ENCODE data around the gene SORCS2.

SORCS2 gene

GRCh38 chr4:7172508-7172907 is 19.8 kb upstream of the SORCS2 start:
- H3K4me1 ChIP-seq (ENCODE audit: low read length), result no peaks in the 10 kb centered on the region
- no peak overlapping the region for H3K4me2 ChIP-seq (ENCODE audit: low read length)
- no peak overlapping the region for H3K27ac ChIP-seq (ENCODE audit: low read length)

GRCh38 chr4:7172946-7173345 is 19.4 kb upstream of the SORCS2 start:
- H3K4me2 ChIP-seq (ENCODE audit: low read length), result no peak overlapping the region
- no peak overlapping the region for H3K4me3 ChIP-seq (ENCODE audit: low read length)
- H3K27me3 ChIP-seq (ENCODE audit: low read depth, low read length), result 0 out of 2 replicates have a peak, but pooled peaks cover 9% of the 10 kb centered on the region
- no peak overlapping the region for H3K27ac ChIP-seq (ENCODE audit: low read length)
- H2AFZ ChIP-seq (ENCODE audit: low read depth, low read length), result no peak overlapping the region
- TF ChIP-seq CTCF (IDR thresholded peaks at IDR 0.05; ENCODE audit: low read depth, low read length) (no peak), EZH2phosphoT487 (IDR thresholded peaks at IDR 0.05; ENCODE audit: low read depth) (no peak)
- H3K36me3 ChIP-seq (replicated peaks; ENCODE audit: low read depth, low read length), result no peaks in the 10 kb centered on the region
- H4K20me1 ChIP-seq (ENCODE audit: insufficient read depth, low read length), result no peaks in the 10 kb centered on the region
- H3K79me2 ChIP-seq (ENCODE audit: low read length), result no peaks in the 10 kb centered on the region
- H3K9me3 ChIP-seq (ENCODE audit: insufficient read depth, low read length), result no peaks in the 10 kb centered on the region
- no peak overlapping the region for H3K9ac ChIP-seq (ENCODE audit: low read length)
- no peaks in the 10 kb centered on the region for H3K4me1 ChIP-seq (ENCODE audit: low read length)

More at GRCh38 chr4:7172508-7172907, 19.8 kb upstream of the SORCS2 start:
- Histone ChIP-seq H3K9me3 (ENCODE audit: insufficient read depth, low read length) (no peaks in the 10 kb centered on the region), H3K27me3 (ENCODE audit: low read depth, low read length) (0 out of 2 replicates have a peak, but pooled peaks cover 9% of the 10 kb centered on the region), H3K9ac (ENCODE audit: low read length) (no peak overlapping the region), H3K4me3 (ENCODE audit: low read length) (no peak overlapping the region), H3K79me2 (ENCODE audit: low read length) (no peaks in the 10 kb centered on the region), H2AFZ (ENCODE audit: low read depth, low read length) (no peak overlapping the region), H3K36me3 (replicated peaks; ENCODE audit: low read depth, low read length) (no peaks in the 10 kb centered on the region), H4K20me1 (ENCODE audit: insufficient read depth, low read length) (no peaks in the 10 kb centered on the region)
- TF ChIP-seq CTCF (IDR thresholded peaks at IDR 0.05; ENCODE audit: low read depth, low read length) (no peak), EZH2phosphoT487 (IDR thresholded peaks at IDR 0.05; ENCODE audit: low read depth) (no peak)

GRCh38 chr4:7173841-7174449 is 18.4 kb upstream of the SORCS2 start:
- no peaks in the 10 kb centered on the region for H4K20me1 ChIP-seq (ENCODE audit: insufficient read depth, low read length)
- H3K9ac ChIP-seq (ENCODE audit: low read length), result no peak overlapping the region
- H3K4me2 ChIP-seq (ENCODE audit: low read length), result no peak overlapping the region
- H2AFZ ChIP-seq (ENCODE audit: low read depth, low read length), result no peak overlapping the region
- TF ChIP-seq CTCF (IDR thresholded peaks at IDR 0.05; ENCODE audit: low read depth, low read length) (no peak), EZH2phosphoT487 (IDR thresholded peaks at IDR 0.05; ENCODE audit: low read depth) (no peak)
- no peaks in the 10 kb centered on the region for H3K36me3 ChIP-seq (replicated peaks; ENCODE audit: low read depth, low read length)
- H3K27me3 ChIP-seq (ENCODE audit: low read depth, low read length), result 0 out of 2 replicates have a peak, but pooled peaks cover 9% of the 10 kb centered on the region
- no peak overlapping the region for H3K4me3 ChIP-seq (ENCODE audit: low read length)
- no peaks in the 10 kb centered on the region for H3K9me3 ChIP-seq (ENCODE audit: insufficient read depth, low read length)
- no peak overlapping the region for H3K27ac ChIP-seq (ENCODE audit: low read length)
- no peaks in the 10 kb centered on the region for H3K79me2 ChIP-seq (ENCODE audit: low read length)
- H3K4me1 ChIP-seq (ENCODE audit: low read length), result no peaks in the 10 kb centered on the region

GRCh38 chr4:7179158-7179557 is 13.2 kb upstream of the SORCS2 start:
- no peak overlapping the region for H3K4me3 ChIP-seq (ENCODE audit: low read length)

More at GRCh38 chr4:7179158-7179557, 13.2 kb upstream of the SORCS2 start:
- Histone ChIP-seq H3K4me2 (ENCODE audit: low read length) (no peak overlapping the region), H4K20me1 (ENCODE audit: insufficient read depth, low read length) (no peaks in the 10 kb centered on the region), H3K27me3 (ENCODE audit: low read depth, low read length) (0 out of 2 replicates have a peak, but pooled peaks cover 2% of the 10 kb centered on the region), H3K4me1 (ENCODE audit: low read length) (no peaks in the 10 kb centered on the region), H3K9me3 (ENCODE audit: insufficient read depth, low read length) (0 out of 2 replicates have a peak, but pooled peaks cover 4% of the 10 kb centered on the region), H3K27ac (ENCODE audit: low read length) (no peak overlapping the region), H3K79me2 (ENCODE audit: low read length) (no peaks in the 10 kb centered on the region), H2AFZ (ENCODE audit: low read depth, low read length) (no peak overlapping the region), H3K36me3 (replicated peaks; ENCODE audit: low read depth, low read length) (no peaks in the 10 kb centered on the region), H3K9ac (ENCODE audit: low read length) (no peak overlapping the region)
- TF ChIP-seq EZH2phosphoT487 (IDR thresholded peaks at IDR 0.05; ENCODE audit: low read depth) (no peak), CTCF (IDR thresholded peaks at IDR 0.05; ENCODE audit: low read depth, low read length) (no peak)
